ENCODE data around the gene SH3BP5L. TPM values are rescaled to one million over a fixed set of nuclear protein-coding genes. Genes with fewer than 3 reads are reported as not detected.

Gene SH3BP5L
- total and polyA plus RNA-seq, 2 of the 4 experiments (the other 2 are of a cell fraction) = 23.3 to 35.9 TPM

DNA sequence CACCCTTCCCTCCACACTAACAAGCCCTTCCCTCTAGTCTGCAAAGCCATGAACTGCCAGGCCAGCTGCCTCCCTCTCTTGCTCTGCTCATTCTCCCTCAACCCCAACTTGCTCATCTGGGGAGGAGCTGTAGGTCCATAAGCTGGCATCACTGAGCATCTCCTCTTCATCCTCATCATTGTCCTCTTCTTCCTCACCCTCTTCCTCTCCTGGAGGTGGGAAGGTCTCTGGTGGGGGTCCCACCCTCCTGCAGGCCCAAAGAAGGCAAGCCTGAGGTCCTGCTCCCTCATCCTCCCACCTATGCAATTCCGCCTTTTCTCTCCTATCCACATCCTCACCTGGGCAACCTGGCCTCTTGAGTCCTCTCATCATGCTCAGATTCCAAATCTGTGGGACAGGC lies 30.5 kb upstream of the SH3BP5L start:
- Histone ChIP-seq H2BK15ac (ENCODE audit: low read depth, low read length) (no peak overlapping the region), H2AK5ac (ENCODE audit: low read depth, low read length) (no peak overlapping the region), H3K18ac (ENCODE audit: low read depth, low read length) (no peak overlapping the region), H4K91ac (ENCODE audit: insufficient read depth, low read depth, low read length) (no peak overlapping the region), H4K5ac (ENCODE audit: low read depth, low read length) (no peak overlapping the region), H3K4me3 (ENCODE audit: insufficient read depth, low read depth, low read length) (no peak overlapping the region), H3K79me1 (ENCODE audit: low read depth in 1 of 2, low read length in 2 of 2) (peaks cover 23 to 41% of the 10 kb centered on the region in 2 experiments), H3K4me2 (ENCODE audit: low read depth, low read length) (no peak overlapping the region), H2BK20ac (ENCODE audit: low read depth, low read length) (no peak overlapping the region), H2AK9ac (replicated peaks; ENCODE audit: low read depth, low read length, poor library complexity) (no peak overlapping the region), H4K20me1 (ENCODE audit: insufficient read depth, low read length) (no peaks in the 10 kb centered on the region), H3K9me3 (ENCODE audit: control insufficient read depth, insufficient read depth, low read length) (no peaks in the 10 kb centered on the region), H3K27me3 (ENCODE audit: control insufficient read depth, insufficient read depth, low read length) (no peaks in the 10 kb centered on the region), H3K23ac (ENCODE audit: low read depth, low read length) (no peak overlapping the region), H3K56ac (ENCODE audit: extremely low read depth, insufficient read depth, low read length) (no peak overlapping the region), H3K36me3 (ENCODE audit: control insufficient read depth, insufficient read depth, low read length) (peaks cover 19% of the 10 kb centered on the region; the same call in 1 of the 2 replicates), H2BK120ac (ENCODE audit: low read depth, low read length) (no peak overlapping the region), H3K9ac (ENCODE audit: low read depth, low read length) (no peak overlapping the region), H3K4ac (ENCODE audit: low read depth, low read length) (no peak overlapping the region), H4K8ac (ENCODE audit: low read depth in 2 of 2, low read length in 2 of 2) (no peak overlapping the region), H2AFZ (replicated peaks; ENCODE audit: low read length, poor library complexity) (no peak overlapping the region), H3K9me1 (ENCODE audit: insufficient read depth, low read length) (peaks cover 23% of the 10 kb centered on the region; the same call in 1 of the 2 replicates), H3K14ac (replicated peaks; ENCODE audit: low read depth, low read length) (no peak overlapping the region), H2BK5ac (ENCODE audit: low read depth, low read length, poor library complexity, severe bottlenecking) (no peak overlapping the region), H3K4me1 (ENCODE audit: control insufficient read depth, insufficient read depth, low read length) (peaks cover 13% of the 10 kb centered on the region), H3K27ac (ENCODE audit: insufficient read depth, low read length) (no peak overlapping the region)
- TF ChIP-seq FOS (IDR thresholded peaks at IDR 0.05; ENCODE audit: low read depth, low read length) (no peak), RCOR1 (IDR thresholded peaks at IDR 0.05; ENCODE audit: insufficient replicate concordance, low read length) (no peak), BHLHE40 (IDR thresholded peaks at IDR 0.05; ENCODE audit: low read depth, low read length) (no peak), CHD1 (IDR thresholded peaks at IDR 0.05; ENCODE audit: low read depth, low read length) (no peak), MXI1 (IDR thresholded peaks at IDR 0.05; ENCODE audit: borderline replicate concordance, low read depth, low read length) (no peak), CEBPB (IDR thresholded peaks at IDR 0.05; ENCODE audit: low read depth, low read length) (no peak), MAFK (IDR thresholded peaks at IDR 0.05; ENCODE audit: low read depth, low read length) (no peak)
- intact Hi-C loops (cut with micrococcal nuclease) (no loop called here), in situ Hi-C loops (cut with MboI; ENCODE audit: low sequenced_read_pairs) (no loop called here), dilution Hi-C loops (cut with HindIII; ENCODE audit: low sequenced_read_pairs, unreplicated experiment) (no loop called here)
- BruUV-seq (replicated peaks) = no TSS peak
- no peak for DNase-seq
- POLR2A ChIA-PET (ENCODE audit: unreplicated experiment) = no interaction called here
- no CpG with 5 or more reads among the region's 1 CpG for WGBS, 2 experiments (ENCODE audit: extremely low coverage in 2 of 2, insufficient read length in 1 of 2)
- CTCF ChIA-PET = no interaction called here
- no peak for ATAC-seq (ENCODE audit: low read depth)

All from IMR-90 (cell line).